Peyer's patch (tissue), 4 donors: ENCODE data around the gene PPP5C. TPM values are rescaled to one million over a fixed set of nuclear protein-coding genes. Genes with fewer than 3 reads are reported as not detected.
A peak's percentile ranks its signal among the peaks of the same experiment; 100 is the strongest.

ENCODE experiments used
- DNase-seq, 3 donors: peaks; one replicate each; pipeline ENCODE4 v3.0.0-alpha.2; 2017 to 2019
- H3K27ac ChIP-seq, 4 donors: fragments of 200-600 bp; sonication (generic); one replicate each; pipeline ENCODE4 v1.5.1; 2016 to 2019
- H3K27me3 ChIP-seq, 2 donors: fragments of 200-600 bp; sonication (generic); one replicate each; pipeline ENCODE4 v1.5.1; 2019
- H3K36me3 ChIP-seq, 3 donors: fragments of 200-600 bp; sonication (generic); one replicate each; pipeline ENCODE4 v1.5.1; 2016 to 2019
- H3K4me1 ChIP-seq, 4 donors: fragments of 200-600 bp; sonication (generic); one replicate each; pipeline ENCODE4 v1.5.1; 2016 to 2019
- H3K4me3 ChIP-seq, 4 donors: fragments of 200-600 bp; sonication (generic); 1 replicate in 3 of 4; 2 replicates in 1 of 4; pipeline ENCODE4 v1.5.1; 2016 to 2019; ENCODE audit warnings: mild to moderate bottlenecking in 1 of 4
- H3K9me3 ChIP-seq, 4 donors: fragments of 200-600 bp; sonication (generic); one replicate each; pipeline ENCODE4 v1.5.1; 2016 to 2019; ENCODE audit warnings: mild to moderate bottlenecking in 1 of 4
- POLR2A ChIP-seq, 2 donors: fragments of 450-650 bp; IDR thresholded peaks; one replicate each; pipeline ENCODE4 v1.5.1; 2017; ENCODE audit warnings: antibody characterized with exemption in 2 of 2, mild to moderate bottlenecking in 2 of 2, moderate library complexity in 2 of 2
- total RNA-seq, 4 donors: library from RNA; depleted of rRNA; stranded (reverse); fragments of >200 nt; gene quantifications; one replicate each; pipeline ENCODE4 v1.1.0, GENCODE V29; 2016
- TF ChIP-seq, protein P1 (sequence below), 6 experiments: fragments of 450-650 bp in 4 of 6; fragments of 200-600 bp in 2 of 6; sonication (generic) in 1 of 6; IDR thresholded peaks; one replicate each; pipeline ENCODE4 v1.5.1; 2017 to 2019; ENCODE audit warnings: antibody characterized with exemption in 6 of 6, mild to moderate bottlenecking in 3 of 6, moderate library complexity in 1 of 6

The PPP5C gene
- total RNA-seq, 4 donors from 2014 or later = 68.8 to 214 (median 129) TPM

GRCh38 chr19:46404753-46405468 lies 58.0 kb downstream of the PPP5C start:
- Histone ChIP-seq H3K27ac (peak overlapping the region in 3 of 4 donors; percentile 40 to 60 (median 59)), H3K4me3 (peak overlapping the region in 3 of 4 donors; percentile 27 to 64 (median 58)), H3K4me1 (peaks cover 0 to 31% (median 0%) of the 10 kb centered on the region in 4 donors), H3K27me3 (peaks cover 0 to 4% of the 10 kb centered on the region in 2 donors), H3K36me3 (no peaks in the 10 kb centered on the region), H3K9me3 (no peaks in the 10 kb centered on the region)
- DNase-seq = no peak
- TF ChIP-seq, protein P1, sequence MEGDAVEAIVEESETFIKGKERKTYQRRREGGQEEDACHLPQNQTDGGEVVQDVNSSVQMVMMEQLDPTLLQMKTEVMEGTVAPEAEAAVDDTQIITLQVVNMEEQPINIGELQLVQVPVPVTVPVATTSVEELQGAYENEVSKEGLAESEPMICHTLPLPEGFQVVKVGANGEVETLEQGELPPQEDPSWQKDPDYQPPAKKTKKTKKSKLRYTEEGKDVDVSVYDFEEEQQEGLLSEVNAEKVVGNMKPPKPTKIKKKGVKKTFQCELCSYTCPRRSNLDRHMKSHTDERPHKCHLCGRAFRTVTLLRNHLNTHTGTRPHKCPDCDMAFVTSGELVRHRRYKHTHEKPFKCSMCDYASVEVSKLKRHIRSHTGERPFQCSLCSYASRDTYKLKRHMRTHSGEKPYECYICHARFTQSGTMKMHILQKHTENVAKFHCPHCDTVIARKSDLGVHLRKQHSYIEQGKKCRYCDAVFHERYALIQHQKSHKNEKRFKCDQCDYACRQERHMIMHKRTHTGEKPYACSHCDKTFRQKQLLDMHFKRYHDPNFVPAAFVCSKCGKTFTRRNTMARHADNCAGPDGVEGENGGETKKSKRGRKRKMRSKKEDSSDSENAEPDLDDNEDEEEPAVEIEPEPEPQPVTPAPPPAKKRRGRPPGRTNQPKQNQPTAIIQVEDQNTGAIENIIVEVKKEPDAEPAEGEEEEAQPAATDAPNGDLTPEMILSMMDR (IDR thresholded peaks at IDR 0.05) = peak in 1 of 6 experiments; percentile 20
- TF ChIP-seq POLR2A (IDR thresholded peaks at IDR 0.05) = no peak

DNA sequence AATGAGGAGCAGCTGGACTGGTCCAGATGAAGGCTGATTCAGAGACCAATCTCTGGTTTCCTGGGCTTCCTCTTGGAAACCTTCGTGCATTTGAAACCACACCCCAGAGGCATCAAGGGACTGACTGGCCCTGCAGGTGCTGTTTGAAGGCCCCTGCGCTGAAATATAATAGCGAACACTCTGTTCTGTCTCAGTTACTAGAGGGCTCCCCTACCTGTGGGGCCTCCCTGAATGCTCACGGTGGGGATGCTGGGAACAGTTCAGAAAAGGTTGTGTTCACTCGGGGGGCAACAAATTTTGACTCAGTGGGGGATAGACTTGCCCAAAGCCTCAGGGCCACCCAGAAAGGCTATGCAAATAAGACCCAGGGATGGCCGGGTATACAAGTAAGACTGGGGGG lies 60.1 kb downstream of the PPP5C start:
- no peak for DNase-seq
- H3K9me3 ChIP-seq = no peaks in the 10 kb centered on the region
- TF ChIP-seq, protein P1 (IDR thresholded peaks at IDR 0.05) = no peak
- TF ChIP-seq POLR2A (IDR thresholded peaks at IDR 0.05) = no peak
- peaks cover 0 to 31% (median 0%) of the 10 kb centered on the region in 4 donors for H3K4me1 ChIP-seq
- no peak overlapping the region for H3K4me3 ChIP-seq
- no peak overlapping the region for H3K27ac ChIP-seq
- peaks cover 0 to 15% of the 10 kb centered on the region in 2 donors for H3K27me3 ChIP-seq
- H3K36me3 ChIP-seq = no peaks in the 10 kb centered on the region

DNA sequence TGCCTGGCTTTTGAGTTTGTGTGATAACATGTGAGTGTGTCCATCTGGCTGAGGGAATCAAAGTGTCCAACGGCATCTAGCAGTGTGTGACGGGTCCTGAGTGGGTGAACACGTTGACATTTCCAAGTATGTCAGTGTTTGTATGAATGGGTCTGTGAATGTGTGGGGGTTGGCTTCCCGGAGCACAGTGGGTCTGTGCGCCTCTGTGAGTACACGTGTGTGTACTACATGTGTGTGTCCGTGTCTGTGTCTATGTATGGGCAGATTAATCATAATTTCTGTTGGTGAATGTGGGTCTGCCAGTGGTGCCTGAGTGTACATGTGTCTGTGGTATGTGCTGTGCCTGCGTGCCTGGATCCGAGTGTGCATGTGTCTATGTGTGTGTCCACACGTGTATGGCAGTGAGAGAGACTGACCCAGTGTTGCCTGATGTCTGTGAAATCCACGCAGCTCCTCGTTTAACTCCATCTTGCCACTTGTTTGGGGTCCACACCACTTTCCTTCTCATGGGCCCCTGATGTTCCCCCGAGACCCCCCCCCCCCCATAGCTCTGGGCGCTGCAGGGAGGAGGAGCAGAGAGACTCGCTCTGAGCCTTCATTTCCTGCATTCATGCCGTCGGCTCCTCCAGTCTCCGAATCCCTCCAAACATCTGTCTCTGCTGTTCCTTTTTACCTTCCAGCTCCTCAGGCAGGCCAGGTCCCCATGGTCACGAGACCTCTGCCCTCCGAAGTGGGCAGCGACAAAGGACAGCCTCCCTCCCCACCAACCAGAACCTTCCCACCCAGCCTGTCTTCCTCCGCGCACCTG lies 61.2 kb downstream of the PPP5C start:
- no peak for TF ChIP-seq POLR2A (IDR thresholded peaks at IDR 0.05)
- TF ChIP-seq, protein P1 (IDR thresholded peaks at IDR 0.05) = no peak
- peak overlapping the region in 2 of 4 donors; percentile 25 to 35 for H3K27ac ChIP-seq
- no peak for DNase-seq
- H3K4me3 ChIP-seq = no peak overlapping the region
- H3K36me3 ChIP-seq = no peaks in the 10 kb centered on the region
- H3K27me3 ChIP-seq = peaks cover 0 to 21% of the 10 kb centered on the region in 2 donors
- H3K9me3 ChIP-seq = no peaks in the 10 kb centered on the region
- H3K4me1 ChIP-seq = peaks cover 0 to 31% (median 0%) of the 10 kb centered on the region in 4 donors

DNA sequence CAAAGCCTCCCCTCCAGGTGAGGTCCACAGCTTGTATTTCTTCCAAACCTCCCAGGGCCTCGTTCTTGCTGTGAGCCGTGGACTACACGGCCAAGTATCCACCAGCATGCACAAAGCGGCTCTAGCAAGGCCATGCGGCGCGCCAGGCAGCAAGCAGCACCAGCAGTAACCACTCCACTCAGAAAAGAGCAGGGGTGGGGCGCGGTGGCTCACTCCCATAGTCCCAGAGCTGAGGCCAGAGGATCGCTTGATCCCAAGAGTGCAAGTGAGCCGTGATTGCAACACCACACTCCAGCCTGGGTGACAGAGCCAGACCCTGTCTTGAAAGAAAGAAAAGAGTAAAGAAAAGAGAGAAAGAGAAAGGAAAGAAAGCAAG lies 61.8 kb downstream of the PPP5C start:
- no peak overlapping the region for H3K4me3 ChIP-seq
- H3K4me1 ChIP-seq = peaks cover 0 to 28% (median 0%) of the 10 kb centered on the region in 4 donors
- peaks cover 0 to 27% of the 10 kb centered on the region in 2 donors for H3K27me3 ChIP-seq
- H3K27ac ChIP-seq = peak overlapping the region in 2 of 4 donors; percentile 25 to 35
- TF ChIP-seq, protein P1 (IDR thresholded peaks at IDR 0.05) = no peak
- TF ChIP-seq POLR2A (IDR thresholded peaks at IDR 0.05) = no peak
- peak in 2 of 3 donors; percentile 24 to 64 for DNase-seq
- H3K9me3 ChIP-seq = no peaks in the 10 kb centered on the region
- no peaks in the 10 kb centered on the region for H3K36me3 ChIP-seq

GRCh38 chr19:46409191-46409590 lies 62.3 kb downstream of the PPP5C start:
- TF ChIP-seq POLR2A (IDR thresholded peaks at IDR 0.05) = no peak
- TF ChIP-seq, protein P1 (IDR thresholded peaks at IDR 0.05) = no peak
- DNase-seq = no peak
- no peaks in the 10 kb centered on the region for H3K36me3 ChIP-seq
- no peaks in the 10 kb centered on the region for H3K9me3 ChIP-seq
- H3K4me1 ChIP-seq = peaks cover 0 to 22% (median 0%) of the 10 kb centered on the region in 4 donors
- no peak overlapping the region for H3K4me3 ChIP-seq
- H3K27ac ChIP-seq = no peak overlapping the region
- peaks cover 0 to 29% of the 10 kb centered on the region in 2 donors for H3K27me3 ChIP-seq
